ENCODE results near the gene PRLR.

The PRLR gene

DNA sequence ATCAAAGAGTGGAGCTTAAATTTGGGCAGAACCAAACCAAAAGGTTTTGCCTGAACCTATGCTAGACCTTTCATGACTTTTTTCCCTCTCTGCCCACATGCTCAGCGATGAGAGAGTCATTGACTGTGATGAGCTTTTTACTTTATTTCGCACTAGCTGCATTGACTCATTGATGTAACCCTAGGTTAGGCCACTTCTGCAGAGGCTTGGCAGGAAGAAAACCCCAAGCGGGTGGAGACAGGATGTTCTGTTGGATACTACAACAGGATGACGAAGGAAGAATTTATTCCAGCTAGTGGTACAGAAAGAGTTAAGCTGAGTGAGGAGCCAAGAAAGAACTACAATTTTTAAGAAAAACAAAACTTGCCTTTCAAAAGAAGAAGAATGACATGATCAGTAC, 201.0 kb downstream of the PRLR start:
- no peak for DNase-seq

DNA sequence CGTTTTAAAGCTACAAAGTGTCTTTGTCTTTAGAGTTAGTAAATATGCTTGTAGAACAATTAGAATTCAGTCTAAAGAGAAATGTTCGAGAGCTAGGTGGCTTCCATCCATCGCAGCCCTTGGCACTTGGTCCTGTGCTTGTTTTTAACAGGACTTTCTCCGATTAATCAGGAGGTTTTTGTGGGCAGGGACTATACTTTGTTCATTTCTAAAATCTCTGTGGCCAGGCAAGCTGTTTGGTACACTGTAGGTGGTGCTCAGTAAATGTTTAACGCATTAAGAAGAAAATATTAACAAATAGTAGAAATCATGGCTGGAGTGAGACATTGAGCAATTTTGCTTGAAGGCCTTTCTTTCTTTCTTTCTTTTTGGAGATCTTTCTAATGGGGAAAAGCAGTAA, 203.3 kb downstream of the PRLR start:
- no peak for DNase-seq

DNA sequence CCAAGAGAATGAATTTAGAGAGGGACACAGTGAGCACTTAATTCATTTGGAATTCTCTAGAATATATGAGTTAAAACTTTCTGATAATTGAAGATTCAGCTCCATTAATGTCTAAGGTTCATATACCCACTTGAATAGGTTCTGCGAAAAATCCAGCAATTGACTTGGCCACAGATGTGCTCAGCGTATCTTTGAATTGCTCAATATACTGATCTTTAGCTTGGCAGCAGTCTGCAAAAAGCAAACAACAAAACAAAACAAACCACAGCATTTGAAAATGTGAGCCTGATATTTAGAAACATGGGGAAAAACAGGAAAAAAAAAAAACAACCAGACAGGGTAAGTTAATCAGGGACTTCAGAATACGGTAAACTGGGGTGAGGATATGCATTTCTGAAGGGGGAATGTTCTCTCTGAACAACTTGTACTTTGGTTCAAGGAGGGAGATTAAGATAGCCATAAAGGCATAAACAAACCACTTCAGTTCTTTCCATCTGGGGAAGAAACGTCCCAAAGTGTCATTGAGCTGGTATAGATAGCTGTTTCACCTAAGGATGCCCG, 203.9 kb downstream of the PRLR start:
- no peak for DNase-seq

DNA sequence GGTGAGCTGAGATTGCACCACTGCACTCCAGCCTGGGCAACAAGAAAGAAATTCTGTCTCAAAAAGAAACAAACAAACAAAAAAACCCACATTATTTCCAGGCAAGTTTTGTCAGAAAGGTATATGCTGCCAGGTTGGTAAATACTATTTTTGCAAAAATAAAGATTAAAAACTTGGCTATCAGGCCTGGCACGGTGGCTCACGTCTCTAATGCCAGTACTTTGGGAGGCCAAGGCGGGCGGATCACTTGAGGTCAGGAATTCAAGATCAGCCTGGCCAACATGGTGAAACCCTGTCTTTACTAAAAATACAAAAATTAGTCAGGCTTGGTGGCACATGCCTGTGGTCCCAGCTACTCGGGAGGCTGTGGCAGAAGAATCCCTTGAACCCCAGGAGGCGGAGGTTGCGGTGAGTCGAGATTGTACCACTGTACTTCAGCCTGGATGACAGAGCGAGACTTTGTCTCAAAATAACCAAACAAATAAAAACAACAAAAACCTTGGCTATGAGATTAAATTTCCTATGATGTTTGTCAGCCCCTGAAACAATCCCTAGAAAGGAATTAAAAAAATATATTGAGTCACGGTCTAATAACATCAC, 205.3 kb downstream of the PRLR start:
- no peak for DNase-seq

DNA sequence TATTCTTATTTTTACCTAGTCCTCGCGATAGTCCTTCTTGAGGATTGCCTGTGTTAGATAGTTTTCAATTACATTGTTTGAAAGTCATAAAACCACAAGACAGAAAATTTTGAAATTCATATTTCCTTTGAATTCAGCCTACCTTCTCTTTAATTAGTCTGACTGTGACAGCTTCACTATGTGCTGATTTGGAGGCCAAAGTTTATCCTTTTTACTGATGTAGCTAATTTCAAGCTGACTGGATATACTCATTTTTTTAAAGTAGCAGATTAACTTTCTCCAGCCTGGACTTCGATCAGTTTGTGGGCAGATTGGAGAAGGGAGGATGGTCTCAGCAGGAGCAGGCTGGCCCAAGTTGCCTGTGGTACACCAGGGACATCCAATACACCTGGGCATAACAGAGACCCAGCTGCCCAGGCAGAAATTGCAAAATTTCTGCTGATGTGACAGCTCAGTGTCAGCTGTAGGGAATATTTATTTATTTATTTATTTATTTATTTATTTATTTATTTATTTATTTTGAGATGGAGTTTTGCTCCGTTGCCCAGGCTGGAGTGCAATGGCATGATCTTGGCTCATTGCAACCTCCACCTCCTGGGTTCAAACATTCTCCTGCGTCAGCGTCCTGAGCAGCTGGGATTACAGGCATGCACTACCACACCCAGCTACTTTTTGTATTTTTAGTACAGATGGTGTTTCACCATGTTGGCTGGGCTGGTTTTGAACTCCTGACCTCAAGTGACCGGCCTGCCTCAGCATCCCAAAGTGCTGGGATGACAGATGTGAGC, 206.7 kb downstream of the PRLR start:
- no peak for DNase-seq

DNA sequence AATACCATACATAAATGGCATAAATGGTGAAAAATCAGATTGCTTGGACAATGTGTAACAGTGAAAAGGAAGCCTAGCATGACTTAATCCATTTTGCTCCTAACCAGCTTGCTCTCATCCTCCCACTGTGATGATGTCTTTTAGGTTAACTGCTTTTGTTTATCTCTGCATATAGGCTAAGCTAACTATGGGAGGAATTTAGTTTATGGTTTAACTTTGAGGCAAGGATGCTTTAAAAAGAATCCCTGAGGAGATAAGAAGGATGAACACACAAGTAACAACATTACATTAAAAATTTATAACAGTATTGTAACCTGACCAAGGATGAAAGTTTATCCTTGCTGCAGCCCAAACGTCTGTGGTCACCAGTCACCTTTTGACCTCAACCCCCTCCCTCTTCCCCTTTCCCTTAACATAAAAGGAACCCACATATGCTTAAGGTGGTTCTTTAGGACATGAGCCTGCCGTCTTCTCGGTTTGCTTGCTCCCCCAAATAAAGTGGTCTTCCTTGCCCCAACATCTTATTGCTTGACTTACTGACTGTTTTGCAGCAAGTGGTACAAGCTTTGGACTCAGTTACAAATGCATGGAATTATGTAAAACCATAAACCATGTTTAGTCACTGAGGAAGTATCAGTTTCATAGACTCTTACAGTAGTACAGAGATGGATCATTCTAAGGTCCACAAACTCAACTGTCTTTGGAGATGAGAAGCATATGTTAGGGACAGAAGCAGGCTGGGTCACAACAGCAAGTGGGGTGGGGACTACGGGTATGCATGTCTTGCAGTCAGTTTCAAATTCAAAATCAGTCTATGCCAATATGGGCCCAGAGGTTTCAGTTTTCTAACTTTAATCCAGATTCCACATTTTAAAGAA, 213.9 kb downstream of the PRLR start:
- no peak for DNase-seq

DNA sequence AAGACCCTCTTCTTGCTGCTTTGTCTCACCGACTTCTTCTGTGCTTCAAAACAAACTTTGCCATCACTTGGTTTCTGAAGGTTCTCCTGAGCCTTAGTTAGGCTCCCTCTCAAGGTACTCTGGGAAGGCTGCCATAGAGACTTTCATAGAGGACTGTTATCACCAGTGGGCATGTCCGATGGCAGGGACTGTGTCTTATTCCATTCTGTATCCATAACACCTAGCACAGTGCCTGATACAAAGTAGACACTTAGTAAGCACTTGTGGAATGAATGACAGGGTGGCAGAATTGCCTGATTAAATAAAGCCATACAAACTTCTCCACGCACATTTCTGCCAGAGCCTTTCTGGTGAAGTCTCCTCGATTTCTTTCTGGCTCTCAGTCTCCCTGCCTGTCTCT, 215.2 kb downstream of the PRLR start:
- no peak for DNase-seq

DNA sequence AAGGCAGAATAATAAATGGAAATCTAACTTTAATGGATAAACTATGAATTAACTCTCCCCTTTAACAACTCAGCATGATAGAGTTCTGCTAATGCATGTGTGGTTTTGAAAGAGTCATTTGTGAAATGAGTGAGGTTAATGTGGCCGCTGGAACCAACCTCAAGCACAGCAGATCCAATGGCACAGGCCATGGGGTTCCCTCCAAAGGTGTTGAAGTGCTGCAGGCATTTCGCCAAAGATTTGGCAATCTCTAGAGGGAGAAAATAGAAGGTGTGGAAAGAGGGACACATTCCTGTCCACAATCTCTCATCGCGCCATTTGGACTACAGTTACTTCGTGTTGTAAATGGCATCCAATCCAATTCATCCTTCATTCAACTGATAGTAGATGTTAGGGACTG, 217.5 kb downstream of the PRLR start:
- no peak for DNase-seq

DNA sequence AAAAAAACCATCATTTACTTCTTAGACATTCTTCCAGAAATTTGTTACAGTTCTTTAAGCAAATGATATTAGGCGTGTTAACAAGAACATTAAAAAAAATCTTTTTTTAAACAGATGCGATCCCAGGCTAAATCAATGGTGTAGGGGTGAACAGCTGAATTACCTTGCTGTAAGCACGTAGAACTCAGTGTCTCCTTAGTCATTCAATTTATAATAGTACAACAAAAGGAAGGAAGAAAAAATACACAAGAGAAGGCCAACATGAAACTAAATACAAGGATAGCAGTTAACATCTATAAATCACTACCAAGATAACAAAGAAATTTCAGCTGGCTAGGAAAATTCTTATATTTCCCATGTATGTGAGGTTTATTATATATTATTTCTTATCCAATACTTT, 217.9 kb downstream of the PRLR start:
- no peak for DNase-seq

DNA sequence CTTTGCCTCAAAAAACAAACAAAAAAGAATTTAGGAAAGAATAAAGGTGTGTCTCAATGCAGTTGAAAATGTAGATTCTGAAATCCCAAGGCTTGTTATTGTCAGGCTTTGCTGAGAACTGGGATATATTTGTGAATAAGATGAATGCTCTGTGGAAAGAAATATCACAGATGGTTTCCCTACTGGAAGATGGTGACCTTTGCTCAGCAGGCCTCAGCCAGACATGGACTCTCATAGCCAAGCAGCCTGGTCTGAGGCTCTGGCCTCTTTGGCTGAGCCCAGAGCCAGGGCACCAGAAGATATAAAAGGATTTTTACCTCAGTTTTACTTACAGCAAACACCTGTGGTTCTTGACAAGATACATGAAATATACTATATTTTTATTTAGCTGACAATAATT, 219.6 kb downstream of the PRLR start:
- DNase-seq, result no peak

DNA sequence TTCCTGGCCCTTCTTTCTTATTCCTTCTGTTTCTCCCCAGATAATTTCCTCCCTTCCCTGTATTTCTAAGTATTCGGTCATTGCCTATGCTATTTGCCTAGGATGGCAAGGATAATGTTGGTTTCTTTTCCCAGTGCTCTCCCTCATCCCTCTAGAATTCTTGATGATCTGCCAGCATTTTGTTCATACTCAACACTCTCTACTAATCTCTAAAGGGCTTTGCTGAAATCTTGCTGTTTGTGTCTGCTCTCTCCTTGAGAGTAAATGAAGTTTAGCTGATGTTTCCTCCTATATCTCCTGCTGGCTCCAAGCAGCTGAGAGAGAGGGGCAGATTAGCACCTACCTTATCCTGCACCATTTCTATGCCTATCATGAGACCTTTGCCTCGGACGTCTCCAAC, 220.6 kb downstream of the PRLR start:
- DNase-seq, result no peak

DNA sequence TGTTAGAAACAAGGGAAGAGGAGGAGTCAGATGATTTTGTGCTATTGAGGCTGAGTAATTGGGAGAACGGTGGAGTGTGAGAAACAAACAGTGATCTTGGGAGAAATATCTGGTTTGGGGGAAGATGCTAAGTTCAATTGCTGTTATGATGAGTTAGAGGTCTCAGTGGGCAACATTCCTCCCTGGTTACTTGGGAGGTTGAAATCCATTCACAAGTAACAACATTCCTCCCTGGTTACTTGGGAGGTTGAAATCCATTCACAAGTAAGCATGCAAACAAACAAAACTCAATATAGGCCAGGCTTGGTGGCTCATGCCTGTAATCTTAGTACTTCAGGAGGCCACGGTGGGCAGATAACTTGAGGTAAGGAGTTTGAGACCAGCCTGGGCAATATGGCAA, 221.3 kb downstream of the PRLR start:
- DNase-seq, result no peak

DNA sequence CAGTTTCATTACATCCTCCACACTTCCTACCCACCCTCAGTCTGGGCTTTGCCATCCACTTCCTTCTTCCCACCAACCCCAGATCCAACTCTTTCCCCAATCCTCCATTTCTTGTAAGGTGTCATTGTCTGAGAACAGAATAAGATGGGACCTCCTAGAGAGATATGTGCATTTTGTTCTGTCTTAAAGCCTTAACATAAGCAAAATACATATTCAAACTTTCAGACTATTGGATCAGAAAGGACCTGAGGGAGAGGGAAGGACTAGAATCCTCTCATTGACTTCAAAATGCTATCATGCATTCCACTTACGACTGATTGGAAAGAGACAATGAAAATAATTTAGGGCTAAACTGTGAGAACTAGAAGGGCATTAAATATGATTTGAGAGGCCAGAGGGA, 225.5 kb downstream of the PRLR start:
- DNase-seq, result no peak

DNA sequence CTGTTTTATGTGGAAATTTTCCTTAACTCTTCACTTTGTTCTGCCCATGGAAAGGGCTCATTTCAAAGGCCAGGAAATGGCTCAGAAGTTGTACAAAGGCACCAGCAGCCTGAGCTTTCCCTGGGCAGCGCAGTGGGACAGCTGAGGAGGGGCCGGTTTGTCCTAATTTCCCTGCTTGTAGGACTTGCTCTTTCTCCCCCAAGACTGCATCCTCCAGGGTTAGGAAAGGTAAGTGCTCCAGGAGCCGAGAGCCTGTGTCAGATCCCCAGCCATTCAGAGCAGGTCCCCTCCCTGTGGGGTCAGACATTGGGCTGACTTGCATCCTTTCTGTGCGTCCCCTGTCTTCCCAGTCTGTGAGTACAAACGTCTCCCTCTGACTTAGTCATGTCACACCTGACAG, 226.1 kb downstream of the PRLR start:
- DNase-seq, result no peak

DNA sequence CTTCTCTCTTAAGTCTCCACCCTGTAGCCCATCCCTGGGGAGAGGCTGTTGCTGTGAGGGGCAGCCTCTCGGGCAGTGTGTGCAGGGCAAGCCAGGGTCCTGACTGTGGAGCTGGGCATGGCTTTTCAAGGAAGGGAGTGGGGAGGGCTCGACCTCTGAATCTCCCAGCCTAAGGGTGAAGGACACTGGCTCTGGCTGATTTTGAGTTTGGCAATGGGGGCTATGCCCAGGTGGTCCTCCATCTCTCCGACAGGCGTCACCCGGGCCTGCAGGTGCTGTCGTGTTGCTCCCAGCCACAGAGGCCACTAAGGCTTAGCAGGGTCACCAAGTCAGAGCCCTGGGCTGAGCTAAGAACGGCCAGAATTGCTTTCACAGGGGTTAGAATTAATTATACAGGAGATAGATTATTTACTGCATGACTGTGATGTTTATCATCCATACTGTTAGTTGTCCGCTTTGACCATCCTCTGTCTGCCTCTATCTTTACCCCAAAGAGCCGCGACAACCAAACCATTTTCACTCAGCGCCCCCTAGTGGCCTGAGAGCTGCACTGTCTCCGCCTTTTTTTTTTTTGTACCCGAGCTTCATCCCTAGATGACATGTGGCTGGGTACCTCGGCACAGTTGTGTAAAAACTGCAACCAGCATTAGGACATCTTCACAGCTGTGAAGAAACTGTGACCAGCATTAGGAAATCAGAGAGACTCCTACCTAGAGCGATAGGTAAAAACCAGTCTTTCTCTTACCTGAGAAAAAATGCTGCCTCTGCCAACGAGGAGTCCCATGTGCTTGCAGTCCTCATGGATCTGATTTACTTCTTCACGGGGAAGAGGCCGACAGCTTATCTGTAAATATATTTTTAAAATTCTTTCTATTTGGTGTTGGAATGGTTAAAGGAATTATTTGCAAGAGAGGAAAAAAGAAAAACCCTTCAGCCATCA, 227.0 kb downstream of the PRLR start:
- DNase-seq, result peak; percentile 28

DNA sequence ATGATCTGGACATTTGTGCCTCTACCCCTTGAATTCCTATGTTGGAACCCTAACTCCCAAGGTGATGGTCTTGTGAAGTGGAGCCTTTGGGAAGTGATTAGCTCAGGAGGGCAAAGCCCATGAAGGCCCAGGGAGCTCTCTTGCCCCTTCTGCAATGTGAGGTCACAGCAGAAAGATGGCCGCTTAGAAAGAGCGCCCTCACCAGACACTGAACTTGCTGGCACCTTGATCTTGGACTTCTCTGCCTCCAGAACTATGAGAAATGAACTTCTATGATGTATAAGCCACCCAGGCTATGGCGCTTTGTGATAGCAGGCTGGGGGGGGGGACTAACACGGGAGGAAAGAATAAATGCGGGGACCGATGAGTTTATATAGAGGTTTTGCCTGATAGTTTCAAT, 227.8 kb downstream of the PRLR start:
- DNase-seq, result no peak

DNA sequence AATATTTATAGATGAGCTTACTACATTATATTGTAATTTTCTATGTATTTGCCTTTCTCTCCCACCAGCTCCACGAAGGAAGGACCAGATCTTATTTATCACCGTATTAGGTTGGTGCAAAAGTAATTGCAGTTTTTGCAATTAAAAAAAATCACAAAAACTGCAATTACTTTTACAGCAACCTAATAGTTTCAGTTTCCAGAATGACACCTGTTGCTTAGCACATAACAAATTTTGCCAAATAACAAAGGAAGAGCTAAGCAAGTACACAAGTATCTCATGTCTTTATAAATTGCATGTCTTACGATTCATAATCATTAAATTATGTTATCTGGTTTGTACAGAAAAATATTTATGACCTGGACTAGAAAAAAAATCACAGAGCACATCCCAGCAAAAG, 228.4 kb downstream of the PRLR start:
- DNase-seq, result no peak
